Thyroid gland (tissue), 4 donors: ENCODE data around the gene DHX16. TPM values are rescaled to one million over a fixed set of nuclear protein-coding genes. Genes with fewer than 3 reads are reported as not detected.

ENCODE experiments used
- DNase-seq, 2 donors: peaks; one replicate each; pipeline ENCODE4 v3.0.0-alpha.2; 2019
- H3K27ac ChIP-seq, 3 donors: fragments of 200-600 bp; sonication (generic); 1 replicate in 2 of 3; 2 replicates in 1 of 3; pipeline ENCODE4 v1.5.1; 2016 to 2019; ENCODE audit warnings: mild to moderate bottlenecking in 1 of 3, moderate library complexity in 1 of 3
- H3K27me3 ChIP-seq: fragments of 200-600 bp; sonication (generic); one replicate; pipeline ENCODE4 v1.5.1; 2019
- H3K36me3 ChIP-seq, 2 donors: fragments of 200-600 bp; sonication (generic); one replicate each; pipeline ENCODE4 v1.5.1; 2016 to 2019
- H3K4me1 ChIP-seq, 2 donors: fragments of 200-600 bp; sonication (generic); one replicate each; pipeline ENCODE4 v1.5.1; 2017 to 2019
- H3K4me3 ChIP-seq, 3 donors: fragments of 200-600 bp; sonication (generic); replicated peaks in 1 of 3; 1 replicate in 2 of 3; 2 replicates in 1 of 3; pipeline ENCODE4 v1.5.1; 2016; ENCODE audit warnings: mild to moderate bottlenecking in 1 of 3
- H3K9me3 ChIP-seq: fragments of 200-600 bp; sonication (generic); one replicate; pipeline ENCODE4 v1.5.1; 2017
- CTCF ChIP-seq, 6 experiments: fragments of 200-600 bp in 3 of 6; fragments of 450-650 bp in 3 of 6; sonication (generic) in 3 of 6; IDR thresholded peaks; one replicate each; pipeline ENCODE4 v1.5.1; 2016 to 2019; ENCODE audit warnings: antibody characterized with exemption in 6 of 6, mild to moderate bottlenecking in 2 of 6, inconsistent platforms in 1 of 6, moderate library complexity in 1 of 6
- POLR2A ChIP-seq, 2 donors: fragments of 450-650 bp; IDR thresholded peaks; one replicate each; pipeline ENCODE4 v1.6.1; 2017; ENCODE audit warnings: antibody characterized with exemption in 2 of 2, mild to moderate bottlenecking in 2 of 2, moderate library complexity in 1 of 2
- WGBS, 2 donors: methylation state at CpG; one replicate each; pipeline ENCODE4 v1.1.5; 2017; 5-methylcytosine and 5-hydroxymethylcytosine counted together
- intact Hi-C: fragments of 100-400 bp; cut with DNase I; formaldehyde crosslinking; loops from one replicate; pipeline ENCODE4 v1.15.1; 2023
- total RNA-seq, 4 donors: library from RNA; depleted of rRNA; stranded (reverse); fragments of >200 nt; gene quantifications; one replicate each; pipeline ENCODE4 v1.2.3, GENCODE V29; 2016

DHX16 gene
- total RNA-seq, 4 donors from 2014 or later, result 25.6 to 38.8 (median 28.2) TPM

GRCh38 chr6:30707281-30707850 lies 34.6 kb upstream of the DHX16 start:
- WGBS, 2 donors, result 79 to 84% methylated on average over 5 of the region's 6 CpGs

GRCh38 chr6:30705620-30706019 lies 32.8 kb upstream of the DHX16 start:
- Histone ChIP-seq H3K27me3 (no peaks in the 10 kb centered on the region), H3K4me3 (no peak overlapping the region), H3K27ac (no peak overlapping the region), H3K9me3 (no peaks in the 10 kb centered on the region), H3K4me1 (no peaks in the 10 kb centered on the region), H3K36me3 (peaks cover 17 to 35% of the 10 kb centered on the region in 2 donors)
- no peak for TF ChIP-seq CTCF (IDR thresholded peaks at IDR 0.05)
- TF ChIP-seq POLR2A (IDR thresholded peaks at IDR 0.05), result no peak
- intact Hi-C loops, result no loop called here
- WGBS, 2 donors, result 93 to 94% methylated on average over 4 of the region's 4 CpGs
- no peak for DNase-seq

More at GRCh38 chr6:30707281-30707850, 34.6 kb upstream of the DHX16 start:
- H3K27ac ChIP-seq, result no peak overlapping the region
- intact Hi-C loops, result no loop called here
- no peak overlapping the region for H3K4me3 ChIP-seq
- no peak for TF ChIP-seq POLR2A (IDR thresholded peaks at IDR 0.05)
- no peak for TF ChIP-seq CTCF (IDR thresholded peaks at IDR 0.05)
- H3K27me3 ChIP-seq, result no peaks in the 10 kb centered on the region
- no peak for DNase-seq
- no peaks in the 10 kb centered on the region for H3K9me3 ChIP-seq
- peaks cover 25 to 36% of the 10 kb centered on the region in 2 donors for H3K36me3 ChIP-seq
- no peaks in the 10 kb centered on the region for H3K4me1 ChIP-seq

GRCh38 chr6:30703821-30704220 lies 31.0 kb upstream of the DHX16 start:
- Histone ChIP-seq H3K4me3 (no peak overlapping the region), H3K27ac (no peak overlapping the region), H3K9me3 (no peaks in the 10 kb centered on the region), H3K27me3 (no peaks in the 10 kb centered on the region), H3K36me3 (peaks cover 17 to 32% of the 10 kb centered on the region in 2 donors), H3K4me1 (no peaks in the 10 kb centered on the region)
- TF ChIP-seq CTCF (IDR thresholded peaks at IDR 0.05) (no peak), POLR2A (IDR thresholded peaks at IDR 0.05) (no peak)
- DNase-seq, result no peak
- intact Hi-C loops, result no loop called here
- WGBS, 2 donors, result 98 to 99% methylated on average over 4 of the region's 4 CpGs

GRCh38 chr6:30703011-30703410 lies 30.2 kb upstream of the DHX16 start:
- no peak for DNase-seq
- no peak for TF ChIP-seq POLR2A (IDR thresholded peaks at IDR 0.05)
- TF ChIP-seq CTCF (IDR thresholded peaks at IDR 0.05), result no peak
- intact Hi-C loops, result no loop called here
- WGBS, 2 donors, result 94 to 96% methylated on average over 5 to 10 of the region's 10 CpGs
- Histone ChIP-seq H3K9me3 (no peaks in the 10 kb centered on the region), H3K4me1 (no peaks in the 10 kb centered on the region), H3K27ac (no peak overlapping the region), H3K36me3 (peaks cover 17 to 31% of the 10 kb centered on the region in 2 donors), H3K27me3 (no peaks in the 10 kb centered on the region), H3K4me3 (no peak overlapping the region)

GRCh38 chr6:30700340-30700739 lies 27.5 kb upstream of the DHX16 start:
- Histone ChIP-seq H3K27me3 (no peaks in the 10 kb centered on the region), H3K4me3 (no peak overlapping the region), H3K4me1 (peaks cover 7 to 11% of the 10 kb centered on the region in 2 donors), H3K27ac (no peak overlapping the region), H3K36me3 (peaks cover 17 to 20% of the 10 kb centered on the region in 2 donors), H3K9me3 (no peaks in the 10 kb centered on the region)
- 62 to 64% methylated on average over 4 of the region's 4 CpGs for WGBS, 2 donors
- intact Hi-C loops, result no loop called here
- TF ChIP-seq CTCF (IDR thresholded peaks at IDR 0.05) (no peak), POLR2A (IDR thresholded peaks at IDR 0.05) (no peak)
- DNase-seq, result no peak
